ENCODE measurements around the gene CNTN4. TPM values are rescaled to one million over a fixed set of nuclear protein-coding genes. Genes with fewer than 3 reads are reported as not detected.

The CNTN4 gene
- total RNA-seq, 1 donor, result 0.09 TPM

DNA sequence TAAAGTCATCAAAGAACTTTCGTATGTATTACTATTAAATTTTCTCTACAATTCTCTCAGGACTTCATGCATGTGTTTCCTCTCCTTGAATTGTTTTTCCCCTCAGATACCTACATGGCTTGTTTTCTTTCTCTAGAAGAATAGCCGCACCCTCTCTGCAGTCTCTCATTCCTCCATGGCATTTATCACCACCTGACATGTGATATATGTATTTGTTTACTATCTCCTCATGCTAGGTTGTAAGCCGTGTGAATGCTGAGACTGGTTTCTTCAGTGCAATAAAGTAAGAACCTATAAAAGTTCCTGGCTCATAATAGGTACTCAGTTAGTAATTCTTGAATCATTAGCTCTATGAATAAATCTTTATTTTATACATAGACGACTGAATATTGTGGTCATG is 149.2 kb downstream of the CNTN4 start:
- no peak for TF ChIP-seq CTCF (IDR thresholded peaks at IDR 0.05; ENCODE audit: insufficient read depth, low read length)
- DNase-seq (ENCODE audit: low read depth), result no peak
- H3K4me3 ChIP-seq (ENCODE audit: low read depth, low read length), result no peak overlapping the region

DNA sequence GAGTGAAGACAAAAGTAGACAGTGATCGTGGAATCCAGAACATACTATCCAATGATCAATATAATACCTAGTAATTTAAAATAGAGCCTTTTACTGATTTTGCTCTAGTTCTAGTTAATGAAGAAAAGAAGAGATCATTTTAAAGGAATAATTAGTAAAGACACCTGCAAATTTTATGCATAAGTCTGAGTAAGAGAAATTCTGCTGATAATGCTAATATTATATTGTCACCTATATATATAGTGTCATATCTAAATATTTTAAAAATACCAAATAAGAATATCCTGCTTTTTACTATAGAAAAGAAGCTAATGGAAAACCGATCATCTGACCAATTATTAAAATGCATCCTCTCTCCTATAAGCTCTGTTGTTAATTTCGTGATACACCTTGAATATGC is 152.1 kb downstream of the CNTN4 start:
- TF ChIP-seq CTCF (IDR thresholded peaks at IDR 0.05; ENCODE audit: insufficient read depth, low read length), result no peak
- no peak for DNase-seq (ENCODE audit: low read depth)
- no peak overlapping the region for H3K4me3 ChIP-seq (ENCODE audit: low read depth, low read length)

GRCh38 chr3:2261747-2262146 is 163.1 kb downstream of the CNTN4 start:
- H3K4me3 ChIP-seq (ENCODE audit: low read depth, low read length), result no peak overlapping the region
- DNase-seq (ENCODE audit: low read depth), result no peak
- no peak for TF ChIP-seq CTCF (IDR thresholded peaks at IDR 0.05; ENCODE audit: insufficient read depth, low read length)

- DNase-seq (ENCODE audit: low read depth), result no peak
- TF ChIP-seq CTCF (IDR thresholded peaks at IDR 0.05; ENCODE audit: insufficient read depth, low read length), result no peak
- no peak overlapping the region for H3K4me3 ChIP-seq (ENCODE audit: low read depth, low read length)
These were observed 163.5 kb downstream of the CNTN4 start for GRCh38 chr3:2262204-2262603.

DNA sequence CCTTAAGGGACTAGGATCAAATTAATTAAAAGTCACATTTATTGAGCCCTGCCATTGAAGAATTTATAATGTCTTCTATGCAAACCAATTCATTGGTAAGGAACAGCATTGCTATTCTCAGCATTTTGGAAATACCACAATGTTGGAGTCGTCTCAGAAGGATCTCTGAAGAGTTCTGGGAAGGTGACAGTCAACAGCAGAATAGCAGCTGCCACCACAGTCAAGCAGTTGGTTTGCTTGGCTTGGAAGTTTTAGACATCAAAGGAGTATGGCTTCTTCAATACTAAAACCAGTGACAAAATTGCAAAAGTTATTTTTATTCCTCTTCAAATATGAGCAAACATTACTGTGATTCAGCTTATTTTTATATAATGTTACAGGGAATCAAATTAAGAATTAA is 167.9 kb downstream of the CNTN4 start:
- DNase-seq (ENCODE audit: low read depth), result no peak
- TF ChIP-seq CTCF (IDR thresholded peaks at IDR 0.05; ENCODE audit: insufficient read depth, low read length), result no peak
- H3K4me3 ChIP-seq (ENCODE audit: low read depth, low read length), result no peak overlapping the region

DNA sequence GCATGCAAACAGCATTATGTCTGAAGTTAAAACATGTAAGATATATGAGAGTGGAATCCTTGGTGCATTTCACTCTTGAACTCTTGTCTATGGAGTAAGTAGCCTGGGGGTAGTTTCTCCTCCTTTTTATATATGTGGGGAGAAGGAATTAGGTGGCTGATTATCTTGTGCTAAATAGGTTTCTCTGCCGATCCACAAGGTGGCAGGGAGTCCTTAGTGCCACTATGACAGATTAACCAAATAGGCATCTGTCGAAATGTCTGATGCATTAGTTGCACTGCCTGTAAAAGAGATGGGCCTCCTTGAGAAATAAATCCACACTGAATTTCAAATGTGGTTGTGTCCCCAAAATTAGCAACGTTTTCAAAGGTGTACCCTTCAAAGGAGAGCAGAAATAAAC is 170.1 kb downstream of the CNTN4 start:
- no peak overlapping the region for H3K4me3 ChIP-seq (ENCODE audit: low read depth, low read length)
- TF ChIP-seq CTCF (IDR thresholded peaks at IDR 0.05; ENCODE audit: insufficient read depth, low read length), result no peak
- no peak for DNase-seq (ENCODE audit: low read depth)

DNA sequence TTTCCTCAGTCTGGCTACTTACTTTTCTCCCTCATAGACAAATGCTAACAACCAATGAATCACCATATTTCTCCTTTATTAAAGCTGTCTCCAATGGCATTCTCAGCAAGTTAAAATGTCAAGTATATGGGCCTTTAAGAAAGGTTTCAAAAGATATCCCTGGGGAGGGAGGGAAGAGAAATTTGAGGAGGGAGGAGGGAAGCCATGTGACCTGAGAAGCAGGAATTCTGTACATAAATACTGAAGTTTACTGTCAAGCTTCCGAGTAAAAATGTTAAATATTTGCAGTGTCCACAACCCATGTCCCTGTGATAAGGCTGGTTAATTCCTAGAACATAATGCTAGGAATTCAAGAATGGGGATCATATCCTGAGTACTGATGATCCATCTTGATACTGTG is 175.9 kb downstream of the CNTN4 start:
- DNase-seq (ENCODE audit: low read depth), result no peak
- TF ChIP-seq CTCF (IDR thresholded peaks at IDR 0.05; ENCODE audit: insufficient read depth, low read length), result no peak
- no peak overlapping the region for H3K4me3 ChIP-seq (ENCODE audit: low read depth, low read length)

All from fibroblast of the aortic adventitia (primary cell).